Measurements from ENCODE around the gene HSD17B3. TPM values are rescaled to one million over a fixed set of nuclear protein-coding genes. Genes with fewer than 3 reads are reported as not detected.

The HSD17B3 gene
- total and polyA plus RNA-seq, 2 of the 13 experiments (the other 11 are each of a cell fraction or from before 2014, with no cell fraction given): 0.12 TPM; not detected in 1

- Histone ChIP-seq H3K9me3 (ENCODE audit: low read length) (no peaks in the 10 kb centered on the region), H3K79me2 (ENCODE audit: insufficient read depth, low read length) (no peaks in the 10 kb centered on the region), H3K4me1 (ENCODE audit: insufficient read depth, low read length) (no peaks in the 10 kb centered on the region), H4K20me1 (ENCODE audit: insufficient read depth, low read length) (no peaks in the 10 kb centered on the region), H3K27ac (ENCODE audit: extremely low read length, insufficient read depth, low read length) (no peak overlapping the region), H3K27me3 (ENCODE audit: control insufficient read depth in 1 of 2, insufficient read depth in 2 of 2, low read length in 2 of 2) (peaks cover 1 to 46% of the 10 kb centered on the region in 2 experiments; a peak in 3 of 5 replicates), H3K36me3 (replicated peaks in 1 of 2; ENCODE audit: control insufficient read depth in 1 of 2, insufficient read depth in 2 of 2, low read length in 2 of 2) (no peaks in the 10 kb centered on the region), H2AFZ (ENCODE audit: low read length) (no peak overlapping the region), H3K4me2 (ENCODE audit: low read depth, low read length) (no peak overlapping the region), H3K4me3 (replicated peaks in 1 of 3; ENCODE audit: insufficient read depth in 1 of 3, low read depth in 2 of 3, low read length in 3 of 3) (no peak overlapping the region), H3K9ac (ENCODE audit: insufficient read depth, low read depth, low read length) (no peak overlapping the region)
- TF ChIP-seq ZNF251 (CRISPR knock-in tag; IDR thresholded peaks at IDR 0.05) (no peak), SATB2 (CRISPR knock-in tag; IDR thresholded peaks at IDR 0.05) (no peak), KIAA2018 (CRISPR knock-in tag; IDR thresholded peaks at IDR 0.05; ENCODE audit: borderline replicate concordance) (no peak), YEATS4 (CRISPR knock-in tag; IDR thresholded peaks at IDR 0.05; ENCODE audit: borderline replicate concordance) (no peak), TAF1 (CRISPR knock-in tag; IDR thresholded peaks at IDR 0.05) (no peak), CENPT (CRISPR knock-in tag; IDR thresholded peaks at IDR 0.05; ENCODE audit: low read depth) (no peak), ZNF124 (CRISPR knock-in tag; IDR thresholded peaks at IDR 0.05) (no peak), SNRNP70 (IDR thresholded peaks at IDR 0.05; ENCODE audit: low read depth, low read length) (no peak), PCBP1 (IDR thresholded peaks at IDR 0.05; ENCODE audit: borderline replicate concordance, low read depth, low read length) (no peak), DNMT1 (CRISPR knock-in tag; IDR thresholded peaks at IDR 0.05) (no peak)
- TF ChIP-seq, protein P1, sequence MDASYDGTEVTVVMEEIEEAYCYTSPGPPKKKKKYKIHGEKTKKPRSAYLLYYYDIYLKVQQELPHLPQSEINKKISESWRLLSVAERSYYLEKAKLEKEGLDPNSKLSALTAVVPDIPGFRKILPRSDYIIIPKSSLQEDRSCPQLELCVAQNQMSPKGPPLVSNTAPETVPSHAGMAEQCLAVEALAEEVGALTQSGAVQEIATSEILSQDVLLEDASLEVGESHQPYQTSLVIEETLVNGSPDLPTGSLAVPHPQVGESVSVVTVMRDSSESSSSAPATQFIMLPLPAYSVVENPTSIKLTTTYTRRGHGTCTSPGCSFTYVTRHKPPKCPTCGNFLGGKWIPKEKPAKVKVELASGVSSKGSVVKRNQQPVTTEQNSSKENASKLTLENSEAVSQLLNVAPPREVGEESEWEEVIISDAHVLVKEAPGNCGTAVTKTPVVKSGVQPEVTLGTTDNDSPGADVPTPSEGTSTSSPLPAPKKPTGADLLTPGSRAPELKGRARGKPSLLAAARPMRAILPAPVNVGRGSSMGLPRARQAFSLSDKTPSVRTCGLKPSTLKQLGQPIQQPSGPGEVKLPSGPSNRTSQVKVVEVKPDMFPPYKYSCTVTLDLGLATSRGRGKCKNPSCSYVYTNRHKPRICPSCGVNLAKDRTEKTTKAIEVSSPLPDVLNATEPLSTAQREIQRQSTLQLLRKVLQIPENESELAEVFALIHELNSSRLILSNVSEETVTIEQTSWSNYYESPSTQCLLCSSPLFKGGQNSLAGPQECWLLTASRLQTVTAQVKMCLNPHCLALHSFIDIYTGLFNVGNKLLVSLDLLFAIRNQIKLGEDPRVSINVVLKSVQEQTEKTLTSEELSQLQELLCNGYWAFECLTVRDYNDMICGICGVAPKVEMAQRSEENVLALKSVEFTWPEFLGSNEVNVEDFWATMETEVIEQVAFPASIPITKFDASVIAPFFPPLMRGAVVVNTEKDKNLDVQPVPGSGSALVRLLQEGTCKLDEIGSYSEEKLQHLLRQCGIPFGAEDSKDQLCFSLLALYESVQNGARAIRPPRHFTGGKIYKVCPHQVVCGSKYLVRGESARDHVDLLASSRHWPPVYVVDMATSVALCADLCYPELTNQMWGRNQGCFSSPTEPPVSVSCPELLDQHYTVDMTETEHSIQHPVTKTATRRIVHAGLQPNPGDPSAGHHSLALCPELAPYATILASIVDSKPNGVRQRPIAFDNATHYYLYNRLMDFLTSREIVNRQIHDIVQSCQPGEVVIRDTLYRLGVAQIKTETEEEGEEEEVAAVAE (CRISPR knock-in tag; IDR thresholded peaks at IDR 0.05; ENCODE audit: borderline replicate concordance): no peak
- 8% methylated on average over 4 of the region's 6 CpGs for WGBS (ENCODE audit: low lambda C conversion rate)
- ATAC-seq (no peak), DNase-seq (ENCODE audit: low spot score) (no peak), FAIRE-seq (no peak)
- intact Hi-C loops (cut with micrococcal nuclease; ENCODE audit: unreplicated experiment) (no loop called here), in situ Hi-C loops (cut with HindIII; ENCODE audit: extremely low pct_ligation_motif_present, low pct_unique_long_range_greater_than_20kb) (no loop called here)
- ChIA-PET POLR2A (no interaction called here), CTCF (ENCODE audit: low intra/inter-chr PET ratio, low total read pairs) (no interaction called here)
- BruUV-seq (replicated peaks): no TSS peak
Observed at GRCh38 chr9:96201140-96201539, 100.8 kb downstream of the HSD17B3 start.

Data from HepG2 (cell line).